Testis (tissue), 3 donors: Measurements from ENCODE around the gene EMC8. TPM values are rescaled to one million over a fixed set of nuclear protein-coding genes. Genes with fewer than 3 reads are reported as not detected.

ENCODE experiments used
- DNase-seq: peaks from one replicate; pipeline ENCODE4 v3.0.0-alpha.2; 2019
- H3K27ac ChIP-seq, 2 donors: fragments of 200-600 bp; sonication (generic); one replicate each; pipeline ENCODE4 v1.5.1; 2019
- H3K27me3 ChIP-seq: fragments of 200-600 bp; sonication (generic); one replicate; pipeline ENCODE4 v1.5.1; 2019
- H3K36me3 ChIP-seq: fragments of 200-600 bp; sonication (generic); one replicate; pipeline ENCODE4 v1.5.1; 2017; ENCODE audit warnings: low read depth; ENCODE audit errors: missing control alignments
- H3K4me1 ChIP-seq: fragments of 200-600 bp; sonication (generic); one replicate; pipeline ENCODE4 v1.5.1; 2019
- H3K4me3 ChIP-seq, 2 donors: fragments of 200-600 bp; sonication (generic); one replicate each; pipeline ENCODE4 v1.5.1; 2017 to 2019
- H3K9me3 ChIP-seq: fragments of 200-600 bp; sonication (generic); one replicate; pipeline ENCODE4 v1.5.1; 2017
- CTCF ChIP-seq, 3 experiments: fragments of 450-650 bp in 2 of 3; fragments of 200-600 bp in 1 of 3; sonication (generic) in 1 of 3; IDR thresholded peaks; one replicate each; pipeline ENCODE4 v1.5.1; 2016 to 2019; ENCODE audit warnings: antibody characterized with exemption in 3 of 3, mild to moderate bottlenecking in 2 of 3, moderate library complexity in 1 of 3
- POLR2A ChIP-seq: fragments of 450-650 bp; IDR thresholded peaks from one replicate; pipeline ENCODE4 v1.6.1; 2017; ENCODE audit warnings: antibody characterized with exemption, mild to moderate bottlenecking, moderate library complexity
- WGBS, 2 donors: methylation state at CpG; one replicate each; pipeline ENCODE4 v1.1.5; 2018; 5-methylcytosine and 5-hydroxymethylcytosine counted together
- intact Hi-C: fragments of 100-400 bp; cut with DNase I; formaldehyde crosslinking; loops from one replicate; pipeline ENCODE4 v1.15.1; 2023; ENCODE audit warnings: low total_unique reads
- polyA plus RNA-seq: library from polyadenylated mRNA; stranded (reverse); fragments of 350-450 nt; fragmentation: Illumina TruSeq; extraction: RNeasy Lipid Tissue Mini Kit (QIAGEN cat#74804); gene quantifications from one replicate; pipeline ENCODE4 v1.2.3, GENCODE V29; 2014; ENCODE audit warnings: low read depth, low replicate concordance; ENCODE audit not compliant: insufficient read depth
- total RNA-seq, 2 donors: library from RNA; depleted of rRNA; stranded (reverse); fragments of >200 nt; gene quantifications; one replicate each; pipeline ENCODE4 v1.2.3, GENCODE V29; 2016

Gene EMC8
- total and polyA plus RNA-seq, 3 donors from 2014 or later: 38.7 to 57.3 (median 44.2) TPM

- Histone ChIP-seq H3K4me3 (no peak overlapping the region), H3K36me3 (no peaks in the 10 kb centered on the region), H3K4me1 (no peaks in the 10 kb centered on the region), H3K9me3 (no peaks in the 10 kb centered on the region), H3K27ac (no peak overlapping the region), H3K27me3 (no peaks in the 10 kb centered on the region)
- WGBS, 2 donors: 79 to 88% methylated on average over 9 to 11 of the region's 12 CpGs
- no peak for DNase-seq
- intact Hi-C loops: no loop called here
- TF ChIP-seq CTCF (IDR thresholded peaks at IDR 0.05) (no peak), POLR2A (no peak)
Observed at GRCh38 chr16:85762970-85763369, 36.4 kb downstream of the EMC8 start.

GRCh38 chr16:85761861-85762260, 37.5 kb downstream of the EMC8 start:
- 81 to 89% methylated on average over 5 to 6 of the region's 6 CpGs for WGBS, 2 donors
- Histone ChIP-seq H3K9me3 (no peaks in the 10 kb centered on the region), H3K36me3 (no peaks in the 10 kb centered on the region), H3K27ac (no peak overlapping the region), H3K27me3 (no peaks in the 10 kb centered on the region), H3K4me3 (no peak overlapping the region), H3K4me1 (no peaks in the 10 kb centered on the region)
- DNase-seq: no peak
- intact Hi-C loops: no loop called here
- TF ChIP-seq POLR2A (no peak), CTCF (IDR thresholded peaks at IDR 0.05) (no peak)

- Histone ChIP-seq H3K4me1 (no peaks in the 10 kb centered on the region), H3K9me3 (no peaks in the 10 kb centered on the region), H3K36me3 (no peaks in the 10 kb centered on the region), H3K27me3 (no peaks in the 10 kb centered on the region), H3K4me3 (no peak overlapping the region), H3K27ac (no peak overlapping the region)
- DNase-seq: no peak
- intact Hi-C loops: no loop called here
- TF ChIP-seq POLR2A (no peak), CTCF (IDR thresholded peaks at IDR 0.05) (no peak)
- 72 to 75% methylated on average over 17 to 20 of the region's 20 CpGs for WGBS, 2 donors
Observed at GRCh38 chr16:85759631-85760419, 39.5 kb downstream of the EMC8 start.

- Histone ChIP-seq H3K4me1 (no peaks in the 10 kb centered on the region), H3K36me3 (no peaks in the 10 kb centered on the region), H3K27ac (no peak overlapping the region), H3K9me3 (no peaks in the 10 kb centered on the region), H3K4me3 (no peak overlapping the region), H3K27me3 (no peaks in the 10 kb centered on the region)
- 48 to 62% methylated on average over 16 of the region's 16 CpGs for WGBS, 2 donors
- intact Hi-C loops: no loop called here
- TF ChIP-seq CTCF (IDR thresholded peaks at IDR 0.05): no peak
- no peak for TF ChIP-seq POLR2A
- no peak for DNase-seq
Observed at GRCh38 chr16:85759136-85759535, 40.2 kb downstream of the EMC8 start.

- TF ChIP-seq CTCF (IDR thresholded peaks at IDR 0.05) (no peak), POLR2A (no peak)
- Histone ChIP-seq H3K36me3 (no peaks in the 10 kb centered on the region), H3K27me3 (no peaks in the 10 kb centered on the region), H3K9me3 (no peaks in the 10 kb centered on the region), H3K4me1 (no peaks in the 10 kb centered on the region), H3K27ac (no peak overlapping the region), H3K4me3 (no peak overlapping the region)
- DNase-seq: no peak
- WGBS, 2 donors: 89 to 90% methylated on average over 7 of the region's 7 CpGs
- intact Hi-C loops: no loop called here
Observed at GRCh38 chr16:85757341-85757822, 42.0 kb downstream of the EMC8 start.
